ENCODE data around the gene ZNF326. TPM values are rescaled to one million over a fixed set of nuclear protein-coding genes. Genes with fewer than 3 reads are reported as not detected.
A peak's percentile ranks its signal among the peaks of the same experiment; 100 is the strongest.

The ZNF326 gene
- total and polyA plus RNA-seq, 10 of the 15 experiments (the other 5 are each of a cell fraction or from before 2014, with no cell fraction given), result 7.1 to 29.4 (median 21.9) TPM

GRCh38 chr1:89994805-89995597 lies at the start of gene ZNF326 (continued):
- TF ChIP-seq ZBTB4 (CRISPR knock-in tag; IDR thresholded peaks at IDR 0.05), result no peak
- peak; percentile 96 for TF ChIP-seq BACH1 (IDR thresholded peaks at IDR 0.05; ENCODE audit: borderline replicate concordance)
- no peak for TF ChIP-seq MYB (IDR thresholded peaks at IDR 0.05; ENCODE audit: borderline replicate concordance, low read depth, low read length)
- no peak for TF ChIP-seq ETV6 (conservative IDR thresholded peaks at IDR 0.05 in 1 of 2, IDR thresholded peaks at IDR 0.05 in 1 of 2; ENCODE audit: borderline replicate concordance in 1 of 2, low read depth in 1 of 2)
- TF ChIP-seq SMC3 (IDR thresholded peaks at IDR 0.05; ENCODE audit: borderline replicate concordance, low read length), result no peak
- no peak for TF ChIP-seq KAT2A (conservative IDR thresholded peaks at IDR 0.05; ENCODE audit: control insufficient read depth, low read depth, low read length)
- no peak for TF ChIP-seq STAT3 (IDR thresholded peaks at IDR 0.05; ENCODE audit: low read depth, low read length)
- TF ChIP-seq ESRRA (IDR thresholded peaks at IDR 0.05; ENCODE audit: low read length), result no peak
- TF ChIP-seq CTCF (IDR thresholded peaks at IDR 0.05 in 2 of 3, conservative IDR thresholded peaks at IDR 0.05 in 1 of 3; ENCODE audit: control insufficient read depth in 2 of 3, extremely low read depth in 1 of 3, insufficient read depth in 1 of 3, low read depth in 3 of 3, low read length in 3 of 3), result 0 out of 6 replicates have a peak, but pooled peaks of 1 of the 3 experiments have one; percentile 5
- TF ChIP-seq SP1 (IDR thresholded peaks at IDR 0.05; ENCODE audit: low read depth, low read length), result peak; percentile 73
- TF ChIP-seq ZZZ3 (IDR thresholded peaks at IDR 0.05; ENCODE audit: control insufficient read depth, insufficient read length, low read depth), result no peak
- TF ChIP-seq BHLHE40 (IDR thresholded peaks at IDR 0.05; ENCODE audit: borderline replicate concordance in 1 of 2, low read depth in 2 of 2, low read length in 1 of 2), result peak; percentile 54 to 75; a peak in 3 of 4 replicates
- no peak for TF ChIP-seq TBL1XR1 (IDR thresholded peaks at IDR 0.05; ENCODE audit: low read depth, low read length)
- TF ChIP-seq NFIC (IDR thresholded peaks at IDR 0.05; ENCODE audit: low read depth, low read length), result no peak
- TF ChIP-seq SREBF2 (IDR thresholded peaks at IDR 0.05; ENCODE audit: low read length), result no peak
- no peak for TF ChIP-seq NFYA (IDR thresholded peaks at IDR 0.05; ENCODE audit: borderline replicate concordance, low read depth, low read length)
- no peak for TF ChIP-seq PAX8 (IDR thresholded peaks at IDR 0.05)
- TF ChIP-seq REST (IDR thresholded peaks at IDR 0.05; ENCODE audit: low read depth, low read length), result peak; percentile 71; the same call in 1 of the 2 replicates
- no peak for TF ChIP-seq ZNF622 (IDR thresholded peaks at IDR 0.05)
- TF ChIP-seq SREBF1 (IDR thresholded peaks at IDR 0.05; ENCODE audit: low read length), result no peak
- TF ChIP-seq SMARCA5 (IDR thresholded peaks at IDR 0.05), result peak; percentile 79; the same call in 1 of the 2 replicates
